ENCODE data around the gene MAST4.

DNA sequence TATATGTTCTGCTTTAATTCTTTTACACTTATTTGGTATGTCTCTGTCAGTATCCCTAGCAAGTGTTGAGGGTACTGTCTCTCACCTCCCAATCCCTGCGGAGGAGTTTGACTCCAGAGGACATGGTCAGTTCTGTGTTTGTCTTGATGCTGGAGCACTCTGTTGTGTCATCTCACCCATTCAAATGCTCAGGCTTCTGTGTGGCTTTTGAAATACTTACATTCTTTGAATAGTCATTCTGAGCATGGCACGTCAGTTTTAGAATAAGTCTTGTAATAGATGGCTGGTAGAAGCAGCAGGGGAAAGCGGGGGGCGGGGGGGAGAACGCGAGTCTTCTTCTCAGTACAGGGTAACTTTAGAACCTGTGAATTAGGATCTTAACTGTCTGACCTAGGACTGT lies 12.3 kb downstream of the MAST4 start:
- TF ChIP-seq EZH2 (IDR thresholded peaks at IDR 0.05; ENCODE audit: low read length, missing control alignments): no peak
- TF ChIP-seq, protein P1, sequence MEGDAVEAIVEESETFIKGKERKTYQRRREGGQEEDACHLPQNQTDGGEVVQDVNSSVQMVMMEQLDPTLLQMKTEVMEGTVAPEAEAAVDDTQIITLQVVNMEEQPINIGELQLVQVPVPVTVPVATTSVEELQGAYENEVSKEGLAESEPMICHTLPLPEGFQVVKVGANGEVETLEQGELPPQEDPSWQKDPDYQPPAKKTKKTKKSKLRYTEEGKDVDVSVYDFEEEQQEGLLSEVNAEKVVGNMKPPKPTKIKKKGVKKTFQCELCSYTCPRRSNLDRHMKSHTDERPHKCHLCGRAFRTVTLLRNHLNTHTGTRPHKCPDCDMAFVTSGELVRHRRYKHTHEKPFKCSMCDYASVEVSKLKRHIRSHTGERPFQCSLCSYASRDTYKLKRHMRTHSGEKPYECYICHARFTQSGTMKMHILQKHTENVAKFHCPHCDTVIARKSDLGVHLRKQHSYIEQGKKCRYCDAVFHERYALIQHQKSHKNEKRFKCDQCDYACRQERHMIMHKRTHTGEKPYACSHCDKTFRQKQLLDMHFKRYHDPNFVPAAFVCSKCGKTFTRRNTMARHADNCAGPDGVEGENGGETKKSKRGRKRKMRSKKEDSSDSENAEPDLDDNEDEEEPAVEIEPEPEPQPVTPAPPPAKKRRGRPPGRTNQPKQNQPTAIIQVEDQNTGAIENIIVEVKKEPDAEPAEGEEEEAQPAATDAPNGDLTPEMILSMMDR (conservative IDR thresholded peaks at IDR 0.05 in 1 of 2, IDR thresholded peaks at IDR 0.05 in 1 of 2; ENCODE audit: low read depth in 1 of 2, low read length in 2 of 2): no peak

Data from fibroblast of lung (primary cell).